Central memory CD8-positive, alpha-beta T cell (primary cell): ENCODE measurements around the gene CDK11B.
"Not testable (repeated sequence)": the region's sequence is repeated elsewhere in the genome, so short reads cannot be mapped to it uniquely, and the experiment has no call there.

Experiments
- ATAC-seq: fragments of 150-1000 bp; cut with Tn5 transposase; replicated peaks from 2 replicates; pipeline ENCODE4 v1.10.0; 2022; ENCODE audit warnings: mild to moderate bottlenecking, moderate FRiP score, moderate number of reproducible peaks; ENCODE audit not compliant: poor library complexity, severe bottlenecking; ENCODE audit errors: extremely low read depth
- DNase-seq, 2 donors: peaks; one replicate each; pipeline ENCODE4 v3.0.0; 2021; ENCODE audit warnings: low spot score in 2 of 2
- H3K27ac Mint-ChIP-seq: one replicate; pipeline ENCODE4 v1.8.0; 2022; ENCODE audit warnings: low read depth, mild to moderate bottlenecking, moderate library complexity, mixed read lengths
- H3K27me3 Mint-ChIP-seq: one replicate; pipeline ENCODE4 v1.8.0; 2022; ENCODE audit warnings: mixed read lengths
- H3K36me3 Mint-ChIP-seq: one replicate; pipeline ENCODE4 v1.8.0; 2022; ENCODE audit warnings: mild to moderate bottlenecking, moderate library complexity, mixed read lengths; ENCODE audit not compliant: insufficient read depth
- H3K4me1 Mint-ChIP-seq: one replicate; pipeline ENCODE4 v1.8.0; 2022; ENCODE audit warnings: mixed read lengths
- H3K4me3 Mint-ChIP-seq: one replicate; pipeline ENCODE4 v1.8.0; 2022; ENCODE audit warnings: mild to moderate bottlenecking, moderate library complexity, mixed read lengths
- H3K9me3 Mint-ChIP-seq: one replicate; pipeline ENCODE4 v1.8.0; 2022; ENCODE audit warnings: mixed read lengths

The CDK11B gene

DNA sequence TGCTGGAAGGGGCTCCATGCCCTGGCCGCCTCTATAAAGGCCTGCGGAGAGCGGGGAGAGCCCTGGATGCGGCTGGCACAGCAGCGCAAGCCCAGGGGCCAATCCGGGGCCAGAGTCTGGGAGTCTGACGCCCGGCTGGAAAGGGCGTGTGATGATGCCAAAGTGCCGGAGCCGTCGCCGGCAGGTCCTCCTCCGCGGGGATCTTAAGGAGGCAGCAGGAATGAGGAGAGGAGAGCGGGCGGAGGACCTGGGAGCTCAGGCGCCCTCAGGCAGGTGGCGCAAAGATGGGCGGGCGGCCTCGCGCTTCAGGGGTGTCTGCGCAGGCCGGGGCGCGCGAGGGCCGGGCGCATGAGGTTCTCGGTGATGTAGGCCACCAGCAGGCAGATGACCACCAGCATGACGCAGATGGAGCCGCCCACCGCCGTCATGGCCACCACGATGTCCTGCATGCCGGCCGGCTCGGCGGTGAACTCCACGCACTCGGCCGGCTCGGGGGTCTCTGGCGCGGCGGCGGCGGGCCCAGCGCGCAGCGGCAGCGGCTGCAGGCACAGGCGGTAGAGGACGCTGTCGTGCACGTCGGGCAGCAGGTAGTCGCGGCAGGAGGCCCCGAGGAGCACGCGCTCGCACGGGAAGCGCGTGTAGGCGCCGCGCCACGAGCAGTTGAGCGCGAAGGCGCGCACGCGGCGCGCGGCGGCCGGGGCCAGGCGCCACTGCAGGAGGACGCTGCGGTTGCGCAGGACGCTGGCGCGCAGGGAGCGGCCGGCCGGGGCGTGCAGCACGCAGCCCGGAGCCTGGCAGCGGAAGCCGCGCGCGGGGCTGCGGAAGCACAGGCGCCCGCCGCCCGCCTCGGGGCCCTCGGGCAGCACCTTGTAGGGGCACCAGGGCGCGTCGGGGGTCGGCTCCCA, 59.5 kb downstream of the CDK11B start:
- H3K9me3 Mint-ChIP-seq = no peaks in the 10 kb centered on the region
- peak overlapping the region; percentile 60 for H3K27ac Mint-ChIP-seq
- ATAC-seq = peak; percentile 62
- no peaks in the 10 kb centered on the region for H3K27me3 Mint-ChIP-seq
- peak overlapping the region; percentile 78 for H3K4me3 Mint-ChIP-seq
- no peak for DNase-seq
- no peaks in the 10 kb centered on the region for H3K36me3 Mint-ChIP-seq
- H3K4me1 Mint-ChIP-seq = peaks cover 7% of the 10 kb centered on the region

DNA sequence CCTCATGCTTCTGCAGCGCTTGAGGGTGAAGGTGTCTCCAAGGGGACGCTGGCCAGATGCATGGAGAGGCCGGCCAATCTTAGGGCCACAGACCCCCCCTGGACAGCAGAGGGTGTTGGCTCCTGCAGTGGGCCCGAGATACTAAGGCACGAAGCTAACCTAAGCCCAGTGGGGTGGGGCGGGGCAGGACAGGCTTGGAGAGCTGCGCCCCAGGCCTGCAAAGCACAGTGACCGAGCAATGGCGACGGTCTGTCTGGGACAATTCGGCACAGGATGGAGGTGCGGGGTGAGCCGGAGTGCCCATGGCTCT, 60.1 kb downstream of the CDK11B start:
- Mint-ChIP-seq H3K27me3 (no peaks in the 10 kb centered on the region), H3K9me3 (no peaks in the 10 kb centered on the region), H3K36me3 (no peaks in the 10 kb centered on the region), H3K4me3 (peak overlapping the region; percentile 78), H3K27ac (peak overlapping the region; percentile 60), H3K4me1 (peaks cover 7% of the 10 kb centered on the region)
- DNase-seq (no peak), ATAC-seq (no peak)

DNA sequence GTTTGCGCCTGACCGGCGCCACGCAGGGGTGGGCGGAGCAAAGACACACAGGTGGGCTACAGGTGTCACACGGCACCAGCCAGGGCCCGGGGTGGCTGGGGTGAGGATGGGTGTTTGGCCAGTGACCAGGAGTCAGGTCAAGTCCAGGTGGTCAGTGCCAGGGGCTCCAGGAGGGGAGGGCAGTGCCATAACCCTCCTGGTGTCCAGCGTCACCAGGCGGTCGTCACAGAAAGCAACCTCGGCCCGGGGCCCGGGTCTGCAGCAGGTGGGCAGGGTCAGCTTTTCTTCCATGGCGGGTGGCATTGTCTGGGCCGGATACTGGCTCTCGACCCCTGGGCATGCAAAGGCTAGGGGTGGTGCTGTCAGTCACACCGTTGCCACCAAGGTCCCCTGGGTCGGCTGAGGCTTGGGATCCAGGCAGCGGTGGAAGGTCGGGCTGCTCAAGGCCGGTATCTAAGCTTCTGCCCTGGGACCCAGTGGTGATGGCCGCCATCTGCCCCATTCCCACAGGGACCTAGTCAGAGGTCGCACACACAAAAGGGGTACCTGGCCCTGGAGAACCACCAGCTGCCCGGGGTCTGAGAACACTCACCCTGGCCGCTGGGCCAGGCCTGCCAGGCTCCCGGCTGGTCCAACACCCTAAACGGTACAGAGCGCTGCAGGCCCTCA, 60.6 kb downstream of the CDK11B start:
- Mint-ChIP-seq H3K36me3 (no peaks in the 10 kb centered on the region), H3K4me3 (peak overlapping the region; percentile 78), H3K9me3 (no peaks in the 10 kb centered on the region), H3K27ac (no peak overlapping the region), H3K27me3 (no peaks in the 10 kb centered on the region), H3K4me1 (peaks cover 7% of the 10 kb centered on the region)
- ATAC-seq (no peak), DNase-seq (no peak)

DNA sequence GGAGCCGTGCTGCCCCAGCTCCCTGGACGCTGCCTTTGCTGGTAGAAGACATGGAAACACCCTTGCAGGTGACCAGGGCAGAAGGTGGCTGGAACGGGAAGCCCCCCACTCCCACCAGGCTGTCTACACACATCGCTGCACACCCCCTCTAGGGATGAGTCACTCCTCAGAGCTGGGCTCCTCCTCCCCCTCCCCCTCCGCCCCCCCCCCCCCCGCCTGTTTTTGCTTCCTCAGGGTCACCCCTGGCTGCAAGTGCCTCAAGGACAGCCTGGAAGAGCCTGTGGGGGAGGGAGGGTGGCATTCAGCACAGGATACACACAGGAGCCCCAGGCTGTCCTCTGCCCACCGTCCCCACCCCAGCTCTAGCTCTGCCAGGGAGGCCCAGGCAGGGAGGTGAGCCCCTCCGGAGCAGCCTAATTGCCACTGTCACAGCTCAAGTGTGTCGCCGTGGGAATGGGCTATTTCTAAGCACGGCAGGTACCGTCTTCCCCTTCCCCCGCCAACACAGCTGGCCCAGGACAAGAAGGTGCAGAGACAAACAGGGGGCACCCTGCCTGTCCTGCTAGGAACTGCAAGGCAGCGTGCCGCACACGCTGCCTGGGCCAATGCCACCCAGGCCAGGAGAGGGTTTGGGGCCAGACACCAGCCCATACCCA, 61.4 kb downstream of the CDK11B start:
- H3K36me3 Mint-ChIP-seq = no peaks in the 10 kb centered on the region
- H3K9me3 Mint-ChIP-seq = no peaks in the 10 kb centered on the region
- peaks cover 7% of the 10 kb centered on the region for H3K4me1 Mint-ChIP-seq
- ATAC-seq (no peak), DNase-seq (no peak)
- H3K4me3 Mint-ChIP-seq = no peak overlapping the region
- H3K27ac Mint-ChIP-seq = no peak overlapping the region
- no peaks in the 10 kb centered on the region for H3K27me3 Mint-ChIP-seq

DNA sequence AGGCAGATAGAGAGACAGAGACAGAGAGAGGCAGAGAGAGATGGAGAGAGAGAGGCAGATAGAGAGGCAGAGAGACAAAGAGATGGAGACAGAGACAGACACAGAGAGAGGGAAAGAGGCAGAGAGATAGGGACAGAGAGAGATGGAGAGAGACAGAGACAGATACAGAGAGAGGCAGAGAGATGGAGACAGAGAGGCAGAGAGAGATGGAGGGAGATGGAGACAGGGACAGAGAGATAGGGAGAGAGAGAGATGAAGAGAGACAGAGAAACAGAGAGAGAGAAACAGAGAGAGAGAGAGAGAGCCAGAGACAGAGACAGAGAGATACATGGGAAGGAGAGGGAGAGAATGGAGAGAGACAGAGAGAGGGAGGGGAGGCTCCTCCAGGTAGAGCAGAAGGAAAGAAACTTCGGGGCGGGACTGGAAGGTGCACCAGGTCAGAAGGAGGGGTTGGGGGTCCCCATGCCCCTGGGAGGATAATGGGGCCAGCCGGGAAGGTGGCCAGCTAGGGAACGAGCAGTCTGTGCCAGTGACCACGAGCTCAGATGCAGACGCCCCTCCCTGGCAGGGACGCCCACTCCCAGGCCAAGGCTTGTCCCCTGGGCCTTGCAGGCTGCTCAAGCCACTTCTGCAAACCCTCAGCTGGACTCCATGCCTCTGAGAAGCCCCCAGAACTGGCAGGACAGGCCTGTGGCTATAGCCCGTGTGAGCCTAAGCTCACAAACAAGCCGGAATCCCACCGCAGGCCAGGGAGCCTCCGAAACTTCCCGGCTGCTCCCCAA, 62.1 kb downstream of the CDK11B start:
- DNase-seq (no peak), ATAC-seq (no peak)
- H3K36me3 Mint-ChIP-seq = no peaks in the 10 kb centered on the region
- H3K4me1 Mint-ChIP-seq = peaks cover 7% of the 10 kb centered on the region
- no peak overlapping the region for H3K27ac Mint-ChIP-seq
- no peaks in the 10 kb centered on the region for H3K27me3 Mint-ChIP-seq
- no peak overlapping the region for H3K4me3 Mint-ChIP-seq
- H3K9me3 Mint-ChIP-seq = no peaks in the 10 kb centered on the region

DNA sequence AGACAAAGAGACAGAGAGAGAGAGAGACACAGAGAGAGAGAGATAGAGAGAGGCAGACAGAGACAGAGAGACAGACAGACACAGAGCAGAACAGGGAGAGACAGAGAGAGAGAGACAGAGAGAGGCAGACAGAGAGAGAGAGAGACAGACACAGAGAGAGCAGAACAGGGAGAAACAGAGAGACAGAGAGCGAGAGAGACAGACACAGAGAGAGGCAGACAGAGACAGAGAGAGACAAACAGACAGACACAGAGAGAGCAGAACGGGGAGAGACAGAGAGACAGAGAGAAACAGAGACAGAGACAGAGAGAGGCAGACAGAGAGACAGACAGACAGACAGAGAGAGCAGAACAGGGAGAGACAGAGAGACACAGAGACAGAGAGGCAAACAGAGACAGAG, 63.5 kb downstream of the CDK11B start:
- H3K27me3 Mint-ChIP-seq, H3K27ac Mint-ChIP-seq, H3K4me3 Mint-ChIP-seq, DNase-seq, ATAC-seq, H3K4me1 Mint-ChIP-seq, H3K36me3 Mint-ChIP-seq, H3K9me3 Mint-ChIP-seq: not testable (repeated sequence)

DNA sequence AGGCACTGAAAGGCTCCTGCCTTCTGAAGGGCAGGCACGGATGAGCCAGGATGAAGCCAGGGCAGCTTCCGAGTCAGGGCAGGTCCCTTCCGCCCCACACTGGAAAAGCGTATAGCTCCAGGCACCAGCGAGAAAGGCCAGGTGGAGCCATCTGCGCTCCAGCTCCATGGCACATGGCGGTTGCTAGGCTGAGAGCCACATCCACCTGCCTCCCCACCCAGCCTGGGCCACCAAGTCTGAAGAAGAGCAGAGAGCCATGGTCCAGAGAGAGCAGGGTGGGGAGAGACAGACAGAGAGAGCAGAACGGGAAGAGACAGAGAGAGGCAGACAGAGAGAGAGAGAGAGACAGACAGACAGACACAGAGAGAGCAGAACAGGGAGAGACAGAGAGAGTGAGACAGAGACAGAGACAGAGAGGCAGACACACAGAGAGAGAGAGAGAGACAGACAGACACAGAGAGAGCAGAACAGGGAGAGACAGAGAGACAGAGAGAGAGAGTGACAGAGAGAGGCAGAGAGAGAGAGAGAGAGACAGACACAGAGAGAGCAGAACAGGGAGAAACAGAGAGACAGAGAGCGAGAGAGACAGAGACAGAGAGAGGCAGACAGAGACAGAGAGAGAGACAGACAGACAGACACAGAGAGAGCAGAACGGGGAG, 64.1 kb downstream of the CDK11B start:
- H3K9me3 Mint-ChIP-seq = no peaks in the 10 kb centered on the region
- H3K27me3 Mint-ChIP-seq = no peaks in the 10 kb centered on the region
- no peaks in the 10 kb centered on the region for H3K36me3 Mint-ChIP-seq
- DNase-seq = no peak
- no peak overlapping the region for H3K27ac Mint-ChIP-seq
- H3K4me1 Mint-ChIP-seq = peaks cover 7% of the 10 kb centered on the region
- no peak overlapping the region for H3K4me3 Mint-ChIP-seq
- no peak for ATAC-seq

DNA sequence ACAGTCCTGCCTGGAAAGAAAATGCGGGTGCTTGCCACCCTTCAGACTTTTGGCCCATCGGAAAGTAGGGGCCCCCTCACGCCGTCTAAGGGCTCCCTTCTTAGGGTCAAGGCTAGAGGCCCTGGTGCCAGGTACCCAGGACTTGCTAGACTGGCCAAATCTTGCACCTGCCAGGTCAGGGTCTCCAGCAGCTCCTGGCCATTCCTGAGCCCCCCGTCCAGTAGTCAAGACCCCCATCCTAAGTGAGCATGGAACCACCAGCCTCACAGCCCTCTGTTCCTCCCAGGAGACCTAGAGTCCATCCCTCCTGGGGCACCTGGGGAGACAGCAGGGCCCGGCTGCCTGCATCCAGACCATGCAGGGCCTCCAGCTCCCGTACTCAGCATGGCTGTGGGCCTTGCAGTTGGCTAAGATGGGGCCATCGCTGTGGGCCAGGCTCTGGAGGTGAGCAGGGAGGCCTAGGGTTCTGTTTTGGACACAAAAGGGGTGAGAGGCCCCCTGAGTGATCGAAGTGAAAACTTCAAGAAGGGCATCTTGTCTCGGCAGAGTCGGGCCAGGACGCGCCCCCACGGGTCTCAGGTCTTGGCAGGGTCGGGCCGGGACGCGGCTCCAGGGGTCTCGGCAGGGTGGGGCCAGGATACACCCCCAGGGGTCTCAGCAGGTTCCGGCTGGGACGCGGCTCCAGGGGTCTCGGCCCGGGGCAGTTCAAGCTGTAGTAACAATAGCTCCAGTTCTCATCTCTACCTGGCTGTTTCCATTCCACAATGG, 64.8 kb downstream of the CDK11B start:
- ATAC-seq = no peak
- Mint-ChIP-seq H3K4me1 (peaks cover 5% of the 10 kb centered on the region), H3K4me3 (no peak overlapping the region), H3K36me3 (no peaks in the 10 kb centered on the region), H3K27me3 (no peaks in the 10 kb centered on the region), H3K27ac (no peak overlapping the region), H3K9me3 (no peaks in the 10 kb centered on the region)
- DNase-seq = no peak

DNA sequence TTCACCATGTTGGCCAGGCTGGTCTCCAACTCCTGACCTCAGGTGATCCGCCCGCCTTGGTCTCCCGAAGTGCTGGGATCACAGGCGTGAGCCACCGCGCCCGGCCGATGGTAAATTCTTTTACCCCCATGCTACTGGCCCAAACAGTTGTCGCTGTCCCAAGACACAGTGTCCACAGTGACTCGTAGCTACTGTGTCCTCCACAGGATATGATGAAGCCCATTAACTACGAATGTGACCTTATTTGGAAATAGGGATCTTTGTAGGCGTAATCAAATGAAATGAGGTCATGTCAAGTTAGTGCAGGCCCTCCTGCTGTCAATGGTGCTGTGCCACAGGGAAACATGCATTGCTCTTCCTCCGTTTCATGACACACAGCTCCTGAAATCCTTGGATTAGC, 67.4 kb downstream of the CDK11B start:
- no peak overlapping the region for H3K4me3 Mint-ChIP-seq

More for the DNA sequence above, 67.4 kb downstream of the CDK11B start:
- Mint-ChIP-seq H3K36me3 (no peaks in the 10 kb centered on the region), H3K27ac (no peak overlapping the region), H3K4me1 (no peaks in the 10 kb centered on the region), H3K9me3 (no peaks in the 10 kb centered on the region), H3K27me3 (peaks cover 9% of the 10 kb centered on the region)
- no peak for ATAC-seq
- DNase-seq = no peak
